CD4-positive, alpha-beta T cell treated with Interleukin-17A for 1 hour (primary cell): Measurements from ENCODE around the gene CPA4.
"Not testable (repeated sequence)": the region's sequence is repeated elsewhere in the genome, so short reads cannot be mapped to it uniquely, and the experiment has no call there.

Experiments used
- DNase-seq: peaks from one replicate; pipeline ENCODE4 v3.0.0-alpha.2; 2020

CPA4 gene

GRCh38 chr7:130303551-130303950 lies 10.6 kb downstream of the CPA4 start:
- no peak for DNase-seq

- DNase-seq: no peak
These were observed 11.0 kb downstream of the CPA4 start for GRCh38 chr7:130303982-130304381.

- no peak for DNase-seq
These were observed 11.9 kb downstream of the CPA4 start for GRCh38 chr7:130304878-130305277.

- no peak for DNase-seq
These were observed 12.6 kb downstream of the CPA4 start for GRCh38 chr7:130305433-130306042.

GRCh38 chr7:130309986-130310385 lies 17.0 kb downstream of the CPA4 start:
- DNase-seq: no peak

- DNase-seq: no peak
These were observed 21.3 kb downstream of the CPA4 start for GRCh38 chr7:130314305-130314704.

GRCh38 chr7:130319541-130319940 lies 26.6 kb downstream of the CPA4 start:
- no peak for DNase-seq

- DNase-seq: not testable (repeated sequence)
These were observed 28.7 kb downstream of the CPA4 start for GRCh38 chr7:130321542-130322229.

- no peak for DNase-seq
These were observed 29.7 kb downstream of the CPA4 start for GRCh38 chr7:130322615-130323014.

- DNase-seq: no peak
These were observed 31.5 kb downstream of the CPA4 start for GRCh38 chr7:130324306-130324943.

GRCh38 chr7:130329681-130330080 lies 36.7 kb downstream of the CPA4 start:
- DNase-seq: no peak

GRCh38 chr7:130332259-130333053 lies 39.5 kb downstream of the CPA4 start:
- DNase-seq: no peak

- DNase-seq: no peak
These were observed 40.9 kb downstream of the CPA4 start for GRCh38 chr7:130333832-130334231.

GRCh38 chr7:130334274-130334673 lies 41.3 kb downstream of the CPA4 start:
- no peak for DNase-seq

GRCh38 chr7:130337410-130337971 lies 44.5 kb downstream of the CPA4 start:
- DNase-seq: no peak

- DNase-seq: no peak
These were observed 45.3 kb downstream of the CPA4 start for GRCh38 chr7:130338233-130338632.

- no peak for DNase-seq
These were observed 48.9 kb downstream of the CPA4 start for GRCh38 chr7:130341882-130342281.

GRCh38 chr7:130342701-130343380 lies 49.9 kb downstream of the CPA4 start:
- no peak for DNase-seq

- DNase-seq: no peak
These were observed 51.4 kb downstream of the CPA4 start, which contains the start of gene CPA5 for GRCh38 chr7:130344271-130344866. CPA5 (plus strand) TSS chr7:130344816; CDS start chr7:130346486, 1,670 bp downstream.

GRCh38 chr7:130345136-130345535 lies 52.2 kb downstream of the CPA4 start:
- DNase-seq: no peak

GRCh38 chr7:130345725-130346124 lies 52.8 kb downstream of the CPA4 start:
- no peak for DNase-seq
